Erythroblast (primary cell): ENCODE measurements around the gene MSI2.

Experiments used
- GATA1 ChIP-seq: IDR thresholded peaks from 2 replicates; pipeline ENCODE4 v1.6.1; 2011; ENCODE audit warnings: low read depth, mild to moderate bottlenecking, control low read depth, low read length, moderate library complexity
- POLR2A ChIP-seq: IDR thresholded peaks from 2 replicates; pipeline ENCODE4 v1.6.1; 2011; ENCODE audit warnings: mild to moderate bottlenecking, low read length

DNA sequence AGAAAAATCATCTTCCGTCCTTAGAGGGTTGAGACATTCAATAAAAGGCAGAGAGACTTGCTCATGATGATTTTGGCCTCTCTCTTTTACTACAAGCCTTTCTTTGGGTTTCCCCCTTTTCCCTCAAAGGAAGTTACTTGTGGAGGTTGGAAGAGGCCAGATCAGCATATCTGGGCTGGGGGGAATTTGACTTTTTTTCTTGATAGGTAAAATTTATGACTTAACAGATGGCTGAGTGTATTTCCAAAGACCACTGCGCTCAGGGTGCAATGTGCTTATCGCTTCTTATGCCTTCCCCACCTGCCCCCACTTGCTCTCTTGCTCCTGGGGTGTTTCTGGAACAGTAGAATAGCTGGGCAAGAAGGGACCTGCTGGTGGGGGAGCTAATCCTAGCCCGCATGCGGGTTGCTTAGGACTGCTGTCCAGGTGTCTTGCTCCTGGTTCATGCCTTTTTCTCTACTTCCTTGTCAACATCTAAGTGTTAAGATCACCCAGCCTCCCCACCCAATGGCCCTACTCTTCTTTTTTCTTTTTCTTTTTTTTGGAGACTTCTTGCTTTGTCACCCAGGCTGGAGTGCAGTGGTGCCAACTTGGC lies 131.9 kb downstream of the MSI2 start:
- no peak for TF ChIP-seq POLR2A
- no peak for TF ChIP-seq GATA1
